ACC112 (cell line): ENCODE results near the gene FRY.
A peak's percentile ranks its signal among the peaks of the same experiment; 100 is the strongest.

Source experiments
- H2AFZ ChIP-seq: fragments of 200-600 bp; sonication (generic); one replicate; pipeline ENCODE4 v1.6.0; 2017; ENCODE audit warnings: antibody characterized with exemption, low read length; ENCODE audit not compliant: unreplicated experiment
- H3K27ac ChIP-seq: fragments of 200-600 bp; sonication (generic); 2 replicates; pipeline ENCODE4 v1.5.1; 2014; ENCODE audit warnings: low read depth, mild to moderate bottlenecking, antibody characterized with exemption, low read length, moderate library complexity
- H3K27me3 ChIP-seq: fragments of 200-600 bp; sonication (generic); 2 replicates; pipeline ENCODE4 v1.6.1; 2014; ENCODE audit warnings: mild to moderate bottlenecking, antibody characterized with exemption, low read length, moderate library complexity, mixed read lengths; ENCODE audit not compliant: insufficient read depth
- H3K36me3 ChIP-seq: fragments of 200-600 bp; sonication (generic); 2 replicates; pipeline ENCODE4 v1.6.1; 2016; ENCODE audit warnings: mild to moderate bottlenecking, antibody characterized with exemption, low read length, moderate library complexity, mixed read lengths; ENCODE audit not compliant: insufficient read depth
- H3K4me1 ChIP-seq: fragments of 200-600 bp; sonication (generic); one replicate; pipeline ENCODE4 v1.6.1; 2016; ENCODE audit warnings: low read length, mixed read lengths; ENCODE audit not compliant: insufficient read depth, unreplicated experiment, control insufficient read depth
- H3K4me3 ChIP-seq: fragments of 200-600 bp; sonication (generic); 2 replicates; pipeline ENCODE4 v1.5.1; 2014; ENCODE audit warnings: mild to moderate bottlenecking, low read depth, low read length
- H3K79me2 ChIP-seq: fragments of 200-600 bp; sonication (generic); one replicate; pipeline ENCODE4 v1.6.0; 2016; ENCODE audit warnings: low read length; ENCODE audit not compliant: control insufficient read depth, unreplicated experiment, insufficient read depth

The FRY gene

DNA sequence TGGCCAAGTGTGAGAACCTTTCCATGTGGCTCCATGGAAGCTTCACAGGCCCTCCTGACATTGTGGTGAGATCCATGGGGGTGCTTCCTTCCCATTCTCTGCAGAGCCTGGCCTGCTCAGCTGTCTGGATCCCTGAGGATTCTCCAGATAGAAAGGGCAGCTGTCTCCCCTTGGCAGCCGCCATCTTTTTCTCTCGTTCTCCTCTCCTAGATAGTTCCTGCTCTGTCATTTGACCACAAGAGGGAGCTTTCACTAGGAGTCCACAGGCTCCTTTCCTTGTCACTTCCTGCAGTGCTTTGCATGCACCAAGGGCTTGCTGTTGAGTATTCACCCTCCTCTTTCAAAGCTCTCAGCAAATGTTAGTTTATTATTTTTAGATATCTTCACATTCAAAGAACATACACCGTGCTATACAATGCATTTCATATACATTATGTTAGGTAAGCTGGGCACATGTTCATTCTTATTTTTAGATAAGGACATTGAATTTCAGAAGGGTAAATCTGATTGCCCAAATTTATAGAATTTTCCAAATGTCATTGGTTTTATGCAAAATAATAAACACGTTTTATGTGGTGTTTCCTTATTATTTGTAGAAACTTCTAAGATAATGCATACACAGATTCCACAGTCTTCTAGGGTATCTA, 133.2 kb downstream of the FRY start:
- H3K4me3 ChIP-seq: no peak overlapping the region
- no peaks in the 10 kb centered on the region for H3K4me1 ChIP-seq
- H3K36me3 ChIP-seq: no peaks in the 10 kb centered on the region
- peak overlapping the region; percentile 54 for H2AFZ ChIP-seq
- no peak overlapping the region for H3K27ac ChIP-seq
- no peaks in the 10 kb centered on the region for H3K79me2 ChIP-seq
- H3K27me3 ChIP-seq: no peaks in the 10 kb centered on the region

DNA sequence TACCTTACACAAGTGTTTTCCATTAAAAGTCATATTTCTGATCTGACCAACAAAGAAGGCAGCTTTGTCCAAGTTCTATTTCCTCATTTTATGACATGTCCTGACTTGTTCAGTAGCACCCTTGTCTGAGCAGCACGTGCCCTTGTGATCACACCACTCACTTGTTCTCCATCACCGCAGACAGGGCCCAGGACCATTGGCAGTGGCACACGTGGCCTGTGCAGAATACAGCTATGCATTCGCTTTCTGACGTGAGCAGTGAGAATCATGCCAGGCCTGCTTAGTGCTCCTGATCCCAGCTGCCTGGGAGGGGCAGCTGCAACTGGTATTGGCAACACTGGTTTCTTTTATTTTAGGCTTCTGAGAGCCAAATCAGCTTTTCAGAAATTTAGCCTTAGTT, 134.2 kb downstream of the FRY start:
- H3K36me3 ChIP-seq: no peaks in the 10 kb centered on the region
- no peaks in the 10 kb centered on the region for H3K79me2 ChIP-seq
- no peak overlapping the region for H3K27ac ChIP-seq
- no peak overlapping the region for H2AFZ ChIP-seq
- H3K4me3 ChIP-seq: no peak overlapping the region
- no peaks in the 10 kb centered on the region for H3K4me1 ChIP-seq
- no peaks in the 10 kb centered on the region for H3K27me3 ChIP-seq

DNA sequence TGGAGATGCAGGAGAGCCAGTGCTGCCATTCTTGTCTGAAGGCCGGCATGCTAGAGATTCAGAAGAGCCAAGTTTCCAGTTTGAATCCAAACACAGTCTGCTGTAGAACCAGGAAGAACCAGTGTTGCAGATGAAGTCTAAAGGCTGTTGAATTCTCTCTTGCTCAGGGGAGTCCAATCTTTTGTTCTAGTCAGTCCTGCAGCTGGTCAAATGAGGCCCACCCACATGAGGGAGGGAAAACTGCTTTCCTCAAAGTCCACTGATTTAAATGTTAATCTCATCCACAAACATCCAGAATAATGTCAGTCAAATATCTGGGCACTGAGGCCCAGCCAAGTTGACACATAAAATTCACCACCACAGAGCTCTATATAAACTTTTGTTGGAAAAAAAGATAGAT, 136.6 kb downstream of the FRY start:
- H3K27me3 ChIP-seq: no peaks in the 10 kb centered on the region
- no peaks in the 10 kb centered on the region for H3K36me3 ChIP-seq
- no peaks in the 10 kb centered on the region for H3K4me1 ChIP-seq
- no peak overlapping the region for H3K4me3 ChIP-seq
- no peak overlapping the region for H2AFZ ChIP-seq
- no peaks in the 10 kb centered on the region for H3K79me2 ChIP-seq
- no peak overlapping the region for H3K27ac ChIP-seq

DNA sequence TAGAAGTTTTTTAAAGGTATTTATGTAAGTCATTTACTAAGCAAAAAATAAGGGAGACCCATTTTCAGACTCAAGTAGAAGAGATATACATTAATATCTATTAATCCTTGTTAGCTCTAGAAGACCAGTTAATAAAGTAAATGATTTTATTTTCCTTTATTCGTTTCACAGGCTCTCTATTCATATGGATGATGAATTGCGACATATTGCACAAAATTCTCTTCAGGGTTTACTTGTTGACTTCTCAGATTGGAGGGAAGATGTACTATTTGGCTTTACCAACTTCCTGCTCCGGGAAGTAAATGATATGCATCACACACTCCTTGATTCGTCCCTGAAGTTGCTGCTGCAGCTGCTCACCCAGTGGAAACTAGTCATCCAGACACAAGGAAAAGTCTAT, 139.3 kb downstream of the FRY start:
- H3K36me3 ChIP-seq: no peaks in the 10 kb centered on the region
- H3K4me3 ChIP-seq: no peak overlapping the region
- H3K4me1 ChIP-seq: no peaks in the 10 kb centered on the region
- no peak overlapping the region for H3K27ac ChIP-seq
- no peaks in the 10 kb centered on the region for H3K27me3 ChIP-seq
- no peaks in the 10 kb centered on the region for H3K79me2 ChIP-seq
- no peak overlapping the region for H2AFZ ChIP-seq

DNA sequence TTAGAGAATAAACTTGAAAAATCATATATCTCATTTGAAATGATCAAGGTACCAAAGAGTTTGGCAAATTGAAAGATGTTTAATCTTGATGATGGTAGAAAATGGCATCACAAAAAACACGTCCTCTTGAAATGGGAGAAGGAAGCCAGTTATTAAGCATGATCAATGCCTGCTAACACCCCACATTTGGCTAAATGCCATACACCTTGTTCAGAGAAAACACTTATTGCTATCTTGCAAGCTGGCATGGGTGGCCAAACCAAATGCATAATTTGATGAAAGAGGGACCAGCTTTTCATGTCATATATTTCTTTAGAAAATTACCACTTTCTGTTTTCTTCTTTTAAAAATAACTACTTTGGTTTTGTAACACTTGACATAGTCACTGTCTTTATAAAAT, 142.3 kb downstream of the FRY start:
- Histone ChIP-seq H3K27me3 (no peaks in the 10 kb centered on the region), H2AFZ (no peak overlapping the region), H3K27ac (no peak overlapping the region), H3K4me3 (no peak overlapping the region), H3K36me3 (no peaks in the 10 kb centered on the region), H3K4me1 (no peaks in the 10 kb centered on the region), H3K79me2 (no peaks in the 10 kb centered on the region)

DNA sequence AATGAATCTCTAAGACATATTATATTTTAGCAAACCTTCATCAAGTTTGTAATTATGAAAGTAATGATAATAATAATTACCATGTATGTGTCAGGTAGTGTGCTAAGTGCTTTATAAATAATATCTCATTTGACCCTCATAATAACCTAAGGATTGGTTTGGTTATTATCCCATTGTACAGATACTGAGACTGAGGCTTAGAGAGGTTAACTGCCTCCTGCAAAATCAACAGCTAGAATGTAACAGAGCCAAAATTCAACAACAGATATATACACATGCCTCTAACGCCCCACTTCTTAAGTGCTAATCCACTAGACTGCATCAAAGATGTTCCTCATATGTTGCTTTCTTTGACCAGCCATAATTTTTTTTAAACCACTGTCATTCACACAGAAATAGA, 142.8 kb downstream of the FRY start:
- Histone ChIP-seq H3K36me3 (no peaks in the 10 kb centered on the region), H2AFZ (no peak overlapping the region), H3K79me2 (no peaks in the 10 kb centered on the region), H3K27ac (no peak overlapping the region), H3K4me1 (no peaks in the 10 kb centered on the region), H3K4me3 (no peak overlapping the region), H3K27me3 (no peaks in the 10 kb centered on the region)

DNA sequence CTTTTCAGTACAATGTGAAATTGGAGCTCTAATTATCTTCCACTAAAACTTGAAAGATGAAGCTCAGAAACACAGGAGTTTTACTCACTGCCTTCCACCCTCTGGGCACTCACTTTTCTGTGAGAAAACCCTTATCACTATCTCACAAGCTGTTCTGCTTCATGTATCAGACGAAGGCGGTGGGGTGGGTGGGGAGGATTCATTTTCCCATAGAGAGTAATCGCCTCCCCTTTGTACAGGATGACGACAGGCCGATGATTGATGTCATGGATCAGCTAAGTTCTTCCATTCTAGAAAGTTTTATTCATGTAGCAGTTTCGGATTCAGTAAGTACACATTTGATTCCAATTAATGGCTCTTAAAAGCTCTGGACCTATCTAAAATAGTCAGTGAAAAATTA, 143.7 kb downstream of the FRY start:
- no peaks in the 10 kb centered on the region for H3K79me2 ChIP-seq
- H3K4me3 ChIP-seq: no peak overlapping the region
- H3K4me1 ChIP-seq: no peaks in the 10 kb centered on the region
- no peaks in the 10 kb centered on the region for H3K27me3 ChIP-seq
- no peak overlapping the region for H2AFZ ChIP-seq
- no peaks in the 10 kb centered on the region for H3K36me3 ChIP-seq
- no peak overlapping the region for H3K27ac ChIP-seq

DNA sequence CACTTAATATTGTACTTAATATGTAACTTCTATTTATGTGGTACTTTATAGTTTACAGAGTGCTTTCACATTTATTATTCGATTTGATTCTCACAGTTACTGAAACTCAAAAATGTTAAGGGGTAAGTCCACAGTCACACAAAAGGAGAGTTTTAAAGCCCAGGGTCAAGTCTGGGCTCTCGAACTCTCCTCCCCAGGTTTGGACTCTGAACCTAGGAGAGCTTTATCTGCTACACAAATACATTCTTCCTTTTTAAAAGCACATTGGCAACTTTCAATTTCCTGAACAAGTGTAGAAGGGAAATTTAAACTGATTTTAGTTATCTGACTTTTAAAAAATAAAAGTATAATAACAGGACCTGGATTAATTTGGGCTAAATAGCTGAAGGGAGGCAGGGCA, 144.4 kb downstream of the FRY start:
- no peaks in the 10 kb centered on the region for H3K27me3 ChIP-seq
- no peak overlapping the region for H2AFZ ChIP-seq
- H3K27ac ChIP-seq: no peak overlapping the region
- H3K4me3 ChIP-seq: no peak overlapping the region
- no peaks in the 10 kb centered on the region for H3K79me2 ChIP-seq
- no peaks in the 10 kb centered on the region for H3K36me3 ChIP-seq
- no peaks in the 10 kb centered on the region for H3K4me1 ChIP-seq

DNA sequence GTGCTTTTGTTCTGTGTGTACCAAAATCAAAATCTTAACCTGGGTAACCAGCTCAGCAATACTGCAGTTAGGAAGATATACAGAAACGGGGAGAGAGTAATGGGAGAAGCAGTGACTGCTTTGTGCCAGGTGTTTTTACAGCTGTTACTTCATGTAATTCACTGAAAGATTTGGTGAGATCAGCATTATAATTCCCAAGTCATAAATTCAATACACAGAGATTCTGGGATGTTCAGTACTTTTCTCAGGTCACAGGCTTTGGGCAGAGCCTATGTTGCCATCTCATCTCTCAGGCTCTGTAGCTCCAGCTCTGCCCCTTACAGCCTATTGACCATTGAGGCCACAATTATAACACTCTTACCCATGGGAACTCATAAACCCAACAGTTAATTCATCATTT, 145.1 kb downstream of the FRY start:
- Histone ChIP-seq H3K79me2 (no peaks in the 10 kb centered on the region), H3K4me1 (no peaks in the 10 kb centered on the region), H3K4me3 (no peak overlapping the region), H3K27ac (no peak overlapping the region), H2AFZ (no peak overlapping the region), H3K27me3 (no peaks in the 10 kb centered on the region), H3K36me3 (no peaks in the 10 kb centered on the region)

DNA sequence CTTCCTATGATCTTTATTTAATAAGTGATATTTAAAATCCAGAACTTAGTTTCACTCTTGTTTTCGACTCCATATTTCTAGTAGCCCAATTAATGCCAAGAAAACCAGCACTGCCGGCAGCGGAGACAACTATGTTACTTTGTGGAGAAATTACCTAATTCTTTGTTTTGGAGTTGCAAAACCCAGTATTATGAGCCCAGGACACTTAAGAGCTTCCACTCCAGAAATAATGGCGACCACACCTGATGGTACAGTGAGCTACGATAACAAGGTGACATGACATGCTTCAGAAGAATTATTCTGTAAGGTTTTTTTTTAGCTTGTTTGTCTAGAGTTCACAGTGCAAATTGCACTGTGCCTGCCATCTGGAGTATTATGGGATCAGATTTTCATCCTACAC, 147.2 kb downstream of the FRY start:
- Histone ChIP-seq H3K36me3 (no peaks in the 10 kb centered on the region), H3K27me3 (no peaks in the 10 kb centered on the region), H3K27ac (no peak overlapping the region), H3K4me1 (no peaks in the 10 kb centered on the region), H2AFZ (no peak overlapping the region), H3K79me2 (no peaks in the 10 kb centered on the region), H3K4me3 (no peak overlapping the region)

DNA sequence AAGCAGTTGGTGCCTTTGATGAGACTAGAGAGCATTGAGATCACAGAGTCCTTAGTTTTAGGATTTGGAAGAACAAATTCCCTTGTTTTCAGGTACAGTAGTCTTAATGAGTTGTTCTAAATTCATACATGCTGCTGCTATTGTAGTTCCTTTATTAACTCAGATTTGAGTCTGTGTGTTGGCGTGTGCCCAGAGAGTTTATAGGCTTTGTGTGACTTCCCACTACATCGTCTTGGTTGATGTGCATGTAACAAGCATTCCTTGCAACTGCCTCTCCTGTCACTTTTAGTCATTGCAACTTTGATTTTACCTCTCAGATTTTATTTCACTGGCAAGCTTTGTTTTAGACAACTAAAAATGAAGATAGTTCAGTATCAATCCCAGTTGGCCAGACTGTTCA, 148.1 kb downstream of the FRY start:
- H3K4me3 ChIP-seq: no peak overlapping the region
- H3K4me1 ChIP-seq: no peaks in the 10 kb centered on the region
- no peaks in the 10 kb centered on the region for H3K79me2 ChIP-seq
- no peak overlapping the region for H3K27ac ChIP-seq
- no peaks in the 10 kb centered on the region for H3K36me3 ChIP-seq
- H2AFZ ChIP-seq: no peak overlapping the region
- no peaks in the 10 kb centered on the region for H3K27me3 ChIP-seq
